Vagina (tissue), 2 donors: ENCODE data around the gene WDR41. TPM values are rescaled to one million over a fixed set of nuclear protein-coding genes. Genes with fewer than 3 reads are reported as not detected.

ENCODE experiments used
- DNase-seq, 2 donors: peaks; one replicate each; pipeline ENCODE4 v3.0.0-alpha.2; 2017; ENCODE audit errors: extremely low spot score in 2 of 2
- H3K27ac ChIP-seq: fragments of 200-600 bp; sonication (generic); one replicate; pipeline ENCODE4 v1.5.1; 2019
- H3K27me3 ChIP-seq: fragments of 200-600 bp; sonication (generic); one replicate; pipeline ENCODE4 v1.5.1; 2019
- H3K36me3 ChIP-seq, 2 donors: fragments of 200-600 bp; sonication (generic); one replicate each; pipeline ENCODE4 v1.5.1; 2017 to 2019
- H3K4me1 ChIP-seq: fragments of 200-600 bp; sonication (generic); one replicate; pipeline ENCODE4 v1.5.1; 2019
- H3K4me3 ChIP-seq, 2 donors: fragments of 200-600 bp; sonication (generic); 1 replicate in 1 of 2; 2 replicates in 1 of 2; pipeline ENCODE4 v1.5.1; 2016 to 2019
- H3K9me3 ChIP-seq: fragments of 200-600 bp; sonication (generic); one replicate; pipeline ENCODE4 v1.5.1; 2019
- POLR2A ChIP-seq, 2 donors: fragments of 450-650 bp; IDR thresholded peaks; one replicate each; pipeline ENCODE4 v1.6.1; 2017; ENCODE audit warnings: antibody characterized with exemption in 2 of 2, mild to moderate bottlenecking in 2 of 2, moderate library complexity in 2 of 2
- POLR2AphosphoS5 ChIP-seq, 2 donors: sonication (generic); formaldehyde crosslinking; IDR thresholded peaks; one replicate each; pipeline ENCODE4 v1.9.0; 2017; ENCODE audit warnings: antibody characterized with exemption in 2 of 2, mild to moderate bottlenecking in 2 of 2, low read depth in 1 of 2; ENCODE audit not compliant: insufficient read depth in 1 of 2
- intact Hi-C: fragments of 100-400 bp; cut with DNase I; formaldehyde crosslinking; loops from one replicate; pipeline ENCODE4 v1.15.1; 2023
- total RNA-seq: library from RNA; depleted of rRNA; stranded (reverse); fragments of >200 nt; gene quantifications from one replicate; pipeline ENCODE4 v1.2.3, GENCODE V29; 2016
- TF ChIP-seq, protein P1 (sequence below), 3 experiments: fragments of 450-650 bp in 2 of 3; fragments of 200-600 bp in 1 of 3; sonication (generic) in 1 of 3; IDR thresholded peaks; one replicate each; pipeline ENCODE4 v1.5.1; 2017 to 2019; ENCODE audit warnings: antibody characterized with exemption in 3 of 3, mild to moderate bottlenecking in 2 of 3, moderate library complexity in 2 of 3

The WDR41 gene
- total RNA-seq, 1 donor from 2014 or later, result 40.3 TPM

DNA sequence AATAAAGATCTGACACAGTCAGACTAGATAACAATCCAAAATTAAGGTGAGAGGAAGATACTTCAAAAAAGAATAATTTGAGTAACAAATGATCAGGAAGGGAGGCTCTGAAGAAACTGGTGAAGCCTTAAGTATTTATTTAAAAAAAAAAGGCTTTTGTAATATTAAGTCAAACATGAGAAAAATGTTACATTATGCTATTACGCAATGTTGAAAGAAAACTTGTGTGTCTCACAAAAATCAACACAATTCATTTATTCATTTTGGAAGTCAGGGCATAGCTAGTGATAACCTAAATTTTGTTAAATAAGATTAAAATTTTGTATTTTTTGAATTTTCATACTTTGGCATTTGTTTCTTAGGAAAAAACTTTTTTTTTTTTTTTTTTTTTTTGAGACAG, 28.2 kb downstream of the WDR41 start:
- Histone ChIP-seq H3K27me3 (no peaks in the 10 kb centered on the region), H3K27ac (no peak overlapping the region), H3K9me3 (no peaks in the 10 kb centered on the region), H3K4me3 (no peak overlapping the region), H3K4me1 (no peaks in the 10 kb centered on the region), H3K36me3 (no peaks in the 10 kb centered on the region)
- intact Hi-C loops, result no loop called here
- DNase-seq, result no peak
- TF ChIP-seq POLR2AphosphoS5 (IDR thresholded peaks at IDR 0.05; ENCODE audit: insufficient read depth in 1 of 2, low read depth in 1 of 2) (no peak), POLR2A (IDR thresholded peaks at IDR 0.05) (no peak)
- TF ChIP-seq, protein P1, sequence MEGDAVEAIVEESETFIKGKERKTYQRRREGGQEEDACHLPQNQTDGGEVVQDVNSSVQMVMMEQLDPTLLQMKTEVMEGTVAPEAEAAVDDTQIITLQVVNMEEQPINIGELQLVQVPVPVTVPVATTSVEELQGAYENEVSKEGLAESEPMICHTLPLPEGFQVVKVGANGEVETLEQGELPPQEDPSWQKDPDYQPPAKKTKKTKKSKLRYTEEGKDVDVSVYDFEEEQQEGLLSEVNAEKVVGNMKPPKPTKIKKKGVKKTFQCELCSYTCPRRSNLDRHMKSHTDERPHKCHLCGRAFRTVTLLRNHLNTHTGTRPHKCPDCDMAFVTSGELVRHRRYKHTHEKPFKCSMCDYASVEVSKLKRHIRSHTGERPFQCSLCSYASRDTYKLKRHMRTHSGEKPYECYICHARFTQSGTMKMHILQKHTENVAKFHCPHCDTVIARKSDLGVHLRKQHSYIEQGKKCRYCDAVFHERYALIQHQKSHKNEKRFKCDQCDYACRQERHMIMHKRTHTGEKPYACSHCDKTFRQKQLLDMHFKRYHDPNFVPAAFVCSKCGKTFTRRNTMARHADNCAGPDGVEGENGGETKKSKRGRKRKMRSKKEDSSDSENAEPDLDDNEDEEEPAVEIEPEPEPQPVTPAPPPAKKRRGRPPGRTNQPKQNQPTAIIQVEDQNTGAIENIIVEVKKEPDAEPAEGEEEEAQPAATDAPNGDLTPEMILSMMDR (IDR thresholded peaks at IDR 0.05), result no peak

DNA sequence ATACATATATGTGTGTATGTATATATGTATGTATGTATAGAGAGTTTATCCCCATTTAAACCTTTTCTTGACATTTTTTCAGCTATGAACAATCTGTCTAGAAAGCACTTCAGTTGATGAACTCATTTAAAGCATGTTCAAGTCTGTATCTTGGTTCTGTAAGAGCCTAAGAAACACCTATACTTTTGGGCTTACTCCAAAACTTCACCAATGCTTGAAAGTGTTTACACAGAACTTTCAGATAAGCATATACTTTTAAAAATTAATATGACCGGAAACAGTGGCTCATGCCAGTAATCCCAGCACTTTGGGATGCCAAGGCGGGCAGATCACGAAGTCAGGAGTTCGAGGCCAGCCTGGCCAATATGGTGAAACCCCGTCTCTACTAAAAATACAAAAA, 30.8 kb downstream of the WDR41 start:
- Histone ChIP-seq H3K4me3 (no peak overlapping the region), H3K36me3 (no peaks in the 10 kb centered on the region), H3K27me3 (no peaks in the 10 kb centered on the region), H3K4me1 (no peaks in the 10 kb centered on the region), H3K9me3 (no peaks in the 10 kb centered on the region), H3K27ac (no peak overlapping the region)
- TF ChIP-seq, protein P1 (IDR thresholded peaks at IDR 0.05), result no peak
- TF ChIP-seq POLR2AphosphoS5 (IDR thresholded peaks at IDR 0.05; ENCODE audit: insufficient read depth in 1 of 2, low read depth in 1 of 2), result no peak
- no peak for TF ChIP-seq POLR2A (IDR thresholded peaks at IDR 0.05)
- DNase-seq, result no peak
- intact Hi-C loops, result no loop called here

DNA sequence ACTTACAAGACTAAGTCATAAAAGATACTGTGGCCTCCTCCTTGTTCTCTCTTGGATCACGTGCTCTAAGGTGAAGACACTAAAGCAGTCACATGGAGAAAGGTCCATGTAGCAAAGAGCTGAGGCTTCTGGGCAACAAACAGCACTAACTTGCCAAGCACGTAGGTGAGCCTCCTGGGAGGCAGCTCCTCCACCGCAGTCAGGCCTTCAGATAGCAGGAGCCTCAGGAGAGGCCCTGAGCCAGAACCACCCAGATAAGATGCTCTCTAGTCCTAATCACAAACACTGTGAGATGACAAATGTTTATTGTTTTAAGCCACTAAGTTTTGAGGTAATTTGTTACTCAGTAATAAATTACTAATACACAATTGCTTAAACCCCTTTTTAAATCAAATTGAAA, 38.0 kb downstream of the WDR41 start:
- no peak for TF ChIP-seq POLR2A (IDR thresholded peaks at IDR 0.05)
- TF ChIP-seq, protein P1 (IDR thresholded peaks at IDR 0.05), result no peak
- TF ChIP-seq POLR2AphosphoS5 (IDR thresholded peaks at IDR 0.05; ENCODE audit: insufficient read depth in 1 of 2, low read depth in 1 of 2), result no peak
- intact Hi-C loops, result no loop called here

DNA sequence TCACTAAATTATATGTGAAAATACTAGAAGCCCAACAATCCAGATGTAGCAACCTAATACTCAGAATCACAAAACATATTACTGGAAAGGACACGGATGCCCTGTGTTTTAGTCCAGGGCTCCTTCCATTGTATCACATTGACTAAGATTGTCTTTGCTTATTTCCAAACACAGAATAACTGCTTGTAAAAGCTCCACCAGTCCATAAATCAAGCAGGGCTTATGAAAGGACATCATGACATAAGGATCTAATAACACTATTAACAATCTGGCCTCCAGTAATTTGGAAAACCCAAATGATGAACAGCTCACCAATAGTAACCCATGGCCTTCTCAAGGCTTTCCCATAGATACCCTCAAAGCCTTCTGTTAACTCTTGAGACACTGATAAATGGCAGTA, 39.8 kb downstream of the WDR41 start:
- TF ChIP-seq POLR2AphosphoS5 (IDR thresholded peaks at IDR 0.05; ENCODE audit: insufficient read depth in 1 of 2, low read depth in 1 of 2) (no peak), POLR2A (IDR thresholded peaks at IDR 0.05) (no peak)
- TF ChIP-seq, protein P1 (IDR thresholded peaks at IDR 0.05), result no peak
- Histone ChIP-seq H3K27ac (no peak overlapping the region), H3K4me3 (no peak overlapping the region), H3K9me3 (no peaks in the 10 kb centered on the region), H3K4me1 (peaks cover 9% of the 10 kb centered on the region), H3K27me3 (no peaks in the 10 kb centered on the region), H3K36me3 (peaks cover 0 to 14% of the 10 kb centered on the region in 2 donors)
- intact Hi-C loops, result no loop called here
- no peak for DNase-seq

More for the DNA sequence above, 38.0 kb downstream of the WDR41 start:
- H3K27ac ChIP-seq, result no peak overlapping the region
- H3K9me3 ChIP-seq, result no peaks in the 10 kb centered on the region
- no peaks in the 10 kb centered on the region for H3K36me3 ChIP-seq
- H3K27me3 ChIP-seq, result no peaks in the 10 kb centered on the region
- DNase-seq, result no peak
- peaks cover 9% of the 10 kb centered on the region for H3K4me1 ChIP-seq
- H3K4me3 ChIP-seq, result no peak overlapping the region

DNA sequence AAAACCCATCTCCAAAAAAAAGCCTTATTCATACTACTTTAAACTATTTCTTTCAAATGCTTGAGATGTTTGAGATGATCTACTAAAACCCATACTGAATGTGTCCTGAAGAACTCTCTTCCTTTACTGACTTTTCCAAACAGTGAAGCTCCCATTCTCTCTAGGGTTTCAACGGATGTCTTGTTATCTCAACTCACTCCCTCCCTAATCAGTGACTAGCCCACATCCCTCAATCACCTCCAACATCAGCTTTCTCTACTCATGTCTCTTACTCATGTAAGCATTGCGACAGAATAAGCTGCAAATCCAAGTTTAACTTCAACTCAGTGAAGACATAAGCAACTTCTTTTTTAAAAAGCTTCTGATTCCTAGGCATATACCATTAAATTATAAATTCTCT, 42.1 kb downstream of the WDR41 start:
- Histone ChIP-seq H3K4me3 (no peak overlapping the region), H3K27ac (no peak overlapping the region), H3K27me3 (no peaks in the 10 kb centered on the region), H3K9me3 (no peaks in the 10 kb centered on the region), H3K36me3 (peaks cover 0 to 14% of the 10 kb centered on the region in 2 donors), H3K4me1 (peaks cover 9% of the 10 kb centered on the region)
- intact Hi-C loops, result no loop called here
- TF ChIP-seq POLR2AphosphoS5 (IDR thresholded peaks at IDR 0.05; ENCODE audit: insufficient read depth in 1 of 2, low read depth in 1 of 2), result no peak
- TF ChIP-seq POLR2A (IDR thresholded peaks at IDR 0.05), result no peak
- TF ChIP-seq, protein P1 (IDR thresholded peaks at IDR 0.05), result no peak
- DNase-seq, result no peak
